Measurements from ENCODE around the gene SDK2. TPM values are rescaled to one million over a fixed set of nuclear protein-coding genes. Genes with fewer than 3 reads are reported as not detected.
A peak's percentile ranks its signal among the peaks of the same experiment; 100 is the strongest.

SDK2 gene
- total and polyA plus RNA-seq, 2 of the 8 experiments (the other 6 are each of a cell fraction or from before 2014, with no cell fraction given), result 3.9 to 4.1 TPM

- Histone ChIP-seq H3K9me3 (ENCODE audit: insufficient read depth in 2 of 2, low read depth in 1 of 2, low read length in 1 of 2) (no peaks in the 10 kb centered on the region), H3K79me2 (ENCODE audit: control insufficient read depth in 1 of 2, insufficient read depth in 2 of 2, low read length in 2 of 2) (peaks cover 0 to 2% of the 10 kb centered on the region in 2 experiments; a peak in 1 of 4 replicates), H3K23me2 (ENCODE audit: low read depth, low read length) (no peaks in the 10 kb centered on the region), H3K79me1 (ENCODE audit: low read depth, low read length) (peaks cover 4% of the 10 kb centered on the region), H3K23ac (ENCODE audit: insufficient read length) (no peak overlapping the region), H3K27me3 (replicated peaks in 1 of 4; ENCODE audit: control insufficient read depth in 3 of 4, extremely low read depth in 1 of 4, insufficient read depth in 3 of 4, low read length in 3 of 4) (no peaks in the 10 kb centered on the region), H4K20me1 (replicated peaks in 1 of 2; ENCODE audit: control insufficient read depth in 1 of 2, insufficient read depth in 2 of 2, low read length in 2 of 2) (no peaks in the 10 kb centered on the region), H2BK20ac (ENCODE audit: low read length) (no peak overlapping the region), H3K14ac (ENCODE audit: insufficient read length) (no peak overlapping the region), H3K56ac (replicated peaks; ENCODE audit: insufficient read length, low read depth, low read length) (no peak overlapping the region), H2AK5ac (ENCODE audit: low read depth, low read length) (no peak overlapping the region), H3K4me3 (ENCODE audit: extremely low read depth in 1 of 4, insufficient read depth in 2 of 4, low read depth in 3 of 4, low read length in 4 of 4) (no peak overlapping the region), H3K18ac (ENCODE audit: extremely low read depth, low read length) (no peak overlapping the region), H3K4ac (replicated peaks; ENCODE audit: insufficient read length, low read depth, low read length) (no peak overlapping the region), H4K5ac (ENCODE audit: insufficient read length, low read depth, low read length) (no peak overlapping the region), H3K4me1 (replicated peaks in 1 of 4; ENCODE audit: control insufficient read depth in 3 of 4, insufficient read depth in 4 of 4, low read length in 3 of 4) (peaks cover 0 to 14% (median 4%) of the 10 kb centered on the region in 4 experiments; a peak in 5 of 7 replicates), H2BK120ac (replicated peaks; ENCODE audit: low read depth, low read length) (no peak overlapping the region), H3K4me2 (ENCODE audit: insufficient read depth in 1 of 2, low read depth in 2 of 2, low read length in 2 of 2) (no peak overlapping the region), H2BK5ac (ENCODE audit: low read depth, low read length) (no peak overlapping the region), H2BK15ac (ENCODE audit: low read length) (no peak overlapping the region; the same call in 1 of the 2 replicates), H3K27ac (ENCODE audit: low read depth, low read length) (no peak overlapping the region), H2AFZ (ENCODE audit: low read length) (no peak overlapping the region), H2BK12ac (ENCODE audit: low read depth, low read length) (no peak overlapping the region), H3K36me3 (ENCODE audit: control insufficient read depth in 2 of 4, insufficient read depth in 4 of 4, low read length in 3 of 4) (no peaks in the 10 kb centered on the region), H4K8ac (ENCODE audit: extremely low read depth, insufficient read depth, low read length) (peak overlapping the region; percentile 22; the same call in 1 of the 2 replicates), H4K91ac (replicated peaks; ENCODE audit: insufficient read length, low read length) (no peak overlapping the region), H3K9ac (replicated peaks in 1 of 4; ENCODE audit: extremely low read depth in 1 of 4, low read depth in 3 of 4, low read length in 3 of 4) (no peak overlapping the region)
- no peak for TF ChIP-seq MAX (IDR thresholded peaks at IDR 0.05)
- TF ChIP-seq SRF (IDR thresholded peaks at IDR 0.05; ENCODE audit: low read depth, low read length), result no peak
- no peak for TF ChIP-seq CHD1 (IDR thresholded peaks at IDR 0.05; ENCODE audit: low read depth, low read length)
- TF ChIP-seq KDM5A (IDR thresholded peaks at IDR 0.05; ENCODE audit: low read length), result no peak
- TF ChIP-seq GTF2F1 (IDR thresholded peaks at IDR 0.05; ENCODE audit: borderline replicate concordance, low read depth, low read length), result no peak
- no peak for TF ChIP-seq CREB1 (IDR thresholded peaks at IDR 0.05)
- TF ChIP-seq EGR1 (IDR thresholded peaks at IDR 0.05; ENCODE audit: borderline replicate concordance, low read depth, low read length), result no peak
- TF ChIP-seq PHF8 (conservative IDR thresholded peaks at IDR 0.05; ENCODE audit: low read depth, low read length), result no peak
- ChIA-PET CTCF (ENCODE audit: partially characterized antibody) (interaction anchor here (0.7 to 11.0 kb wide), 8 partner anchors 10 to 210 kb away, joined by 3 to 67 read pairs (median 4); partner anchors contain the start of gene SDK2), POLR2A (ENCODE audit: partially characterized antibody) (interaction anchor here (1.5 kb wide), 1 partner anchor 9 kb away, joined by 3 read pairs; no protein-coding TSS in a partner anchor)
- FAIRE-seq (no peak), DNase-seq (ENCODE audit: low read depth in 1 of 2, low spot score in 2 of 2) (no peak)
- 85% methylated on average over 19 of the region's 19 CpGs; no CpG with 5 or more reads in 1 of the 2 experiments for WGBS, 2 experiments (ENCODE audit: extremely low coverage in 1 of 2, insufficient coverage in 1 of 2, insufficient read length in 1 of 2, insufficient replicate concordance in 2 of 2, low coverage in 1 of 2, low lambda C conversion rate in 2 of 2, missing lambda C conversion rate in 1 of 2)
Measured at GRCh38 chr17:73630965-73631595, 13.2 kb downstream of the SDK2 start.
